Ishikawa (cell line): ENCODE results near the gene CNTN4.

Experiments
- CEBPB ChIP-seq: IDR thresholded peaks from 2 replicates; pipeline ENCODE4 v1.6.1; 2012
- CREB1 ChIP-seq: IDR thresholded peaks from 2 replicates; pipeline ENCODE4 v1.6.1; 2012; ENCODE audit warnings: low read depth
- EGR1 ChIP-seq: IDR thresholded peaks from 2 replicates; pipeline ENCODE4 v1.6.1; 2012
- EP300 ChIP-seq: IDR thresholded peaks from 2 replicates; pipeline ENCODE4 v1.6.1; 2012; ENCODE audit warnings: borderline replicate concordance
- FOXM1 ChIP-seq: IDR thresholded peaks from 2 replicates; pipeline ENCODE4 v1.6.1; 2012; ENCODE audit warnings: low read depth, borderline replicate concordance
- RAD21 ChIP-seq: IDR thresholded peaks from 2 replicates; pipeline ENCODE4 v1.6.1; 2012; ENCODE audit warnings: low read depth
- TAF1 ChIP-seq: IDR thresholded peaks from 2 replicates; pipeline ENCODE4 v1.6.1; 2012; ENCODE audit warnings: low read depth, mild to moderate bottlenecking
- TCF12 ChIP-seq: IDR thresholded peaks from 2 replicates; pipeline ENCODE4 v1.6.1; 2012; ENCODE audit warnings: low read depth
- TEAD4 ChIP-seq: IDR thresholded peaks from 2 replicates; pipeline ENCODE4 v1.6.1; 2012
- YY1 ChIP-seq: IDR thresholded peaks from 2 replicates; pipeline ENCODE4 v1.6.1; 2012; ENCODE audit warnings: low read depth
- TF ChIP-seq, protein P1 (sequence below): IDR thresholded peaks from 2 replicates; pipeline ENCODE4 v1.6.1; 2012; ENCODE audit warnings: low read depth, mild to moderate bottlenecking
- TF ChIP-seq, protein P2 (sequence below): IDR thresholded peaks from 2 replicates; pipeline ENCODE4 v1.6.1; 2012

DNA sequence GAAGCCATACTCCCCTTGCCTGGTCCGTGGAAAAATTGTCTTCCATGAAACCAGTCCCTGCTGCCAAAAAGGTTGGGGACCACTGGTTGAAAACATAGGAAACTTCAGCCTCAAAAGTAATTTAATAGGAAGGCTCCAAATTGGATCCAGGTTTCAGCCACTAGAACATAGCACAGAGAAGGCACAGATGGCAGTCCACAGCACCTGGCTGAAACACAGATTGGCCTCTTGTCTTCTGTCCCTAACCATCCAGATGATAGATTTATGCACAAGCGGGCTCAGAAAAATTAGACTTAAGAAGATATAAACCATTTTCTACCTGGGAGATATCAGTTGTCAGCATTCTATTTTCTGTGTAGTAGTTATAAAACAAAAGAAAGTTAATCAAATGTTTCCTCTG lies 397.1 kb downstream of the CNTN4 start:
- TF ChIP-seq EP300: no peak
- TF ChIP-seq YY1: no peak
- TF ChIP-seq FOXM1: no peak
- TF ChIP-seq TAF1: no peak
- no peak for TF ChIP-seq EGR1
- TF ChIP-seq, protein P1, sequence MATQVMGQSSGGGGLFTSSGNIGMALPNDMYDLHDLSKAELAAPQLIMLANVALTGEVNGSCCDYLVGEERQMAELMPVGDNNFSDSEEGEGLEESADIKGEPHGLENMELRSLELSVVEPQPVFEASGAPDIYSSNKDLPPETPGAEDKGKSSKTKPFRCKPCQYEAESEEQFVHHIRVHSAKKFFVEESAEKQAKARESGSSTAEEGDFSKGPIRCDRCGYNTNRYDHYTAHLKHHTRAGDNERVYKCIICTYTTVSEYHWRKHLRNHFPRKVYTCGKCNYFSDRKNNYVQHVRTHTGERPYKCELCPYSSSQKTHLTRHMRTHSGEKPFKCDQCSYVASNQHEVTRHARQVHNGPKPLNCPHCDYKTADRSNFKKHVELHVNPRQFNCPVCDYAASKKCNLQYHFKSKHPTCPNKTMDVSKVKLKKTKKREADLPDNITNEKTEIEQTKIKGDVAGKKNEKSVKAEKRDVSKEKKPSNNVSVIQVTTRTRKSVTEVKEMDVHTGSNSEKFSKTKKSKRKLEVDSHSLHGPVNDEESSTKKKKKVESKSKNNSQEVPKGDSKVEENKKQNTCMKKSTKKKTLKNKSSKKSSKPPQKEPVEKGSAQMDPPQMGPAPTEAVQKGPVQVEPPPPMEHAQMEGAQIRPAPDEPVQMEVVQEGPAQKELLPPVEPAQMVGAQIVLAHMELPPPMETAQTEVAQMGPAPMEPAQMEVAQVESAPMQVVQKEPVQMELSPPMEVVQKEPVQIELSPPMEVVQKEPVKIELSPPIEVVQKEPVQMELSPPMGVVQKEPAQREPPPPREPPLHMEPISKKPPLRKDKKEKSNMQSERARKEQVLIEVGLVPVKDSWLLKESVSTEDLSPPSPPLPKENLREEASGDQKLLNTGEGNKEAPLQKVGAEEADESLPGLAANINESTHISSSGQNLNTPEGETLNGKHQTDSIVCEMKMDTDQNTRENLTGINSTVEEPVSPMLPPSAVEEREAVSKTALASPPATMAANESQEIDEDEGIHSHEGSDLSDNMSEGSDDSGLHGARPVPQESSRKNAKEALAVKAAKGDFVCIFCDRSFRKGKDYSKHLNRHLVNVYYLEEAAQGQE: no peak
- TF ChIP-seq, protein P2, sequence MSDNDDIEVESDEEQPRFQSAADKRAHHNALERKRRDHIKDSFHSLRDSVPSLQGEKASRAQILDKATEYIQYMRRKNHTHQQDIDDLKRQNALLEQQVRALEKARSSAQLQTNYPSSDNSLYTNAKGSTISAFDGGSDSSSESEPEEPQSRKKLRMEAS: no peak
- TF ChIP-seq RAD21: no peak
- no peak for TF ChIP-seq CREB1
- no peak for TF ChIP-seq TCF12
- TF ChIP-seq CEBPB: no peak
- TF ChIP-seq TEAD4: no peak
